Panc1 (cell line): ENCODE measurements around the gene CENPP. TPM values are rescaled to one million over a fixed set of nuclear protein-coding genes. Genes with fewer than 3 reads are reported as not detected.

Experiments
- ATAC-seq: fragments of 200-7000 bp; cut with Tn5 transposase; 2 replicates; pipeline ENCODE4 v1.9.1; 2020; ENCODE audit warnings: mild to moderate bottlenecking, moderate library complexity
- BruUV-seq: library from RNA; stranded (reverse); fragments of 400-500 nt; replicated peaks from 2 replicates; lab custom pipeline; 2021; lab: Mats Ljungman, UMichigan
- CTCF ChIA-PET: fragments of 300-600 bp; sonication (Branson Sonifier 250); formaldehyde crosslinking; loops from one replicate; lab custom pipeline; 2022; ENCODE audit warnings: antibody characterized with exemption; lab: Charles Lee
- POLR2A ChIA-PET: fragments of 300-600 bp; sonication (Branson Sonifier 250); formaldehyde crosslinking; loops from one replicate; lab custom pipeline; 2022; ENCODE audit warnings: antibody characterized with exemption; lab: Charles Lee
- DNase-seq: peaks from one replicate; pipeline ENCODE4 v3.0.0-alpha.2; 2010; ENCODE audit warnings: low read depth, low spot score
- H3K27ac ChIP-seq: 2 replicates; pipeline ENCODE4 v1.5.1; 2011; ENCODE audit warnings: mild to moderate bottlenecking, low read length, inconsistent platforms
- H3K27me3 ChIP-seq: fragments of 200-500 bp; sonication (Bioruptor generic); 2 replicates; pipeline ENCODE4 v1.6.0; 2014; ENCODE audit warnings: low read length, inconsistent platforms; ENCODE audit not compliant: control insufficient read depth, insufficient read depth
- H3K36me3 ChIP-seq: fragments of 200-500 bp; sonication (Bioruptor generic); 2 replicates; pipeline ENCODE4 v1.5.1; 2014; ENCODE audit warnings: inconsistent platforms, mild to moderate bottlenecking, low read length, moderate library complexity; ENCODE audit not compliant: control insufficient read depth, insufficient read depth
- H3K4me1 ChIP-seq: 2 replicates; pipeline ENCODE4 v1.5.1; 2011; ENCODE audit warnings: inconsistent platforms, mild to moderate bottlenecking, low read length, moderate library complexity; ENCODE audit not compliant: control insufficient read depth, insufficient read depth
- H3K4me3 ChIP-seq, 2 experiments: 2 replicates each; pipeline ENCODE4 v1.5.1; 2011 to 2012; ENCODE audit warnings: low read depth in 2 of 2, low read length in 2 of 2, mild to moderate bottlenecking in 2 of 2, inconsistent platforms in 1 of 2, moderate library complexity in 1 of 2
- H3K9me3 ChIP-seq: fragments of 200-500 bp; sonication (Bioruptor generic); 2 replicates; pipeline ENCODE4 v1.5.1; 2014; ENCODE audit warnings: low read depth, mild to moderate bottlenecking, inconsistent platforms, low read length, moderate library complexity; ENCODE audit not compliant: control insufficient read depth, insufficient read depth
- POLR2AphosphoS5 ChIP-seq: IDR thresholded peaks from 2 replicates; pipeline ENCODE4 v1.6.1; 2012; ENCODE audit warnings: mild to moderate bottlenecking, low read depth, low read length, moderate library complexity
- SIN3A ChIP-seq: IDR thresholded peaks from 2 replicates; pipeline ENCODE4 v1.6.1; 2012; ENCODE audit warnings: low read depth, mild to moderate bottlenecking, low read length, moderate library complexity, borderline replicate concordance; ENCODE audit not compliant: insufficient read depth
- TCF7L2 ChIP-seq: IDR thresholded peaks from 2 replicates; pipeline ENCODE4 v1.6.1; 2011; ENCODE audit warnings: mild to moderate bottlenecking, low read depth, low read length, inconsistent platforms
- in situ Hi-C: cut with HindIII; loops from 2 replicates; pipeline ENCODE4 v1.10.0; 2016; ENCODE audit warnings: low sequenced_read_pairs, low pct_unique_long_range_greater_than_20kb
- intact Hi-C: fragments of 100-400 bp; cut with micrococcal nuclease; formaldehyde crosslinking; loops from one replicate; pipeline ENCODE4 v1.10.0; 2022; ENCODE audit not compliant: unreplicated experiment
- total RNA-seq: library from RNA; stranded (reverse); gene quantifications from one replicate; pipeline ENCODE4 v1.2.1, GENCODE V29; 2021; ENCODE audit not compliant: unreplicated experiment
- TF ChIP-seq, protein P1 (sequence below): fragments of 450-650 bp; IDR thresholded peaks from 2 replicates; pipeline ENCODE4 v1.5.1; 2017; ENCODE audit warnings: mild to moderate bottlenecking
- TF ChIP-seq, protein P2 (sequence below), 2 experiments: IDR thresholded peaks; 2 replicates each; pipeline ENCODE4 v1.6.1; 2011 to 2012; ENCODE audit warnings: low read depth in 2 of 2, control low read depth in 1 of 2, low read length in 1 of 2, mild to moderate bottlenecking in 1 of 2, moderate library complexity in 1 of 2; ENCODE audit not compliant: insufficient read depth in 1 of 2

CENPP gene
- total RNA-seq, 1 experiment from 2014 or later = 6.7 TPM

DNA sequence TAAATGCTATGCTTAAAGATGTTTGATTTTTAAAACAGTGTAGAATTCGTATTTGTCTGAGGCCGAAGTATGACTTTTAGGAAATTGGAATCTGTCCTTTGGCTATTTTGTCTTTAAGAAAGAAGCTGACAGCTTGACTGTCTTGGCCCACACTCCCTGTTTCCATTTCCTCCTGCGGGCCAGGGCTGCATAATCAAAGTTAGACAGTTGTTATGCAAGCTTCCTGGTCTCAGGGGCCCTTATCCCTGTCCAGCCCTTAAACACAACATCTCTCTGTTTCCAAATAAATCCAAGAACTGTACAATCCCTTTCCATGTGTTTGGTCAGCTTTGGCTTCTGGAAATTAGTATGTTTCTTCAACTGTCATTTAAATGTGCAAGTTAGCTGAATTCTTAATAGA is 264.6 kb downstream of the CENPP start:
- no peaks in the 10 kb centered on the region for H3K27me3 ChIP-seq
- H3K4me3 ChIP-seq = no peak overlapping the region
- ATAC-seq = no peak
- DNase-seq = no peak
- TF ChIP-seq, protein P1, sequence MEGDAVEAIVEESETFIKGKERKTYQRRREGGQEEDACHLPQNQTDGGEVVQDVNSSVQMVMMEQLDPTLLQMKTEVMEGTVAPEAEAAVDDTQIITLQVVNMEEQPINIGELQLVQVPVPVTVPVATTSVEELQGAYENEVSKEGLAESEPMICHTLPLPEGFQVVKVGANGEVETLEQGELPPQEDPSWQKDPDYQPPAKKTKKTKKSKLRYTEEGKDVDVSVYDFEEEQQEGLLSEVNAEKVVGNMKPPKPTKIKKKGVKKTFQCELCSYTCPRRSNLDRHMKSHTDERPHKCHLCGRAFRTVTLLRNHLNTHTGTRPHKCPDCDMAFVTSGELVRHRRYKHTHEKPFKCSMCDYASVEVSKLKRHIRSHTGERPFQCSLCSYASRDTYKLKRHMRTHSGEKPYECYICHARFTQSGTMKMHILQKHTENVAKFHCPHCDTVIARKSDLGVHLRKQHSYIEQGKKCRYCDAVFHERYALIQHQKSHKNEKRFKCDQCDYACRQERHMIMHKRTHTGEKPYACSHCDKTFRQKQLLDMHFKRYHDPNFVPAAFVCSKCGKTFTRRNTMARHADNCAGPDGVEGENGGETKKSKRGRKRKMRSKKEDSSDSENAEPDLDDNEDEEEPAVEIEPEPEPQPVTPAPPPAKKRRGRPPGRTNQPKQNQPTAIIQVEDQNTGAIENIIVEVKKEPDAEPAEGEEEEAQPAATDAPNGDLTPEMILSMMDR = no peak
- TF ChIP-seq TCF7L2 (no peak), SIN3A (no peak), POLR2AphosphoS5 (no peak)
- TF ChIP-seq, protein P2, sequence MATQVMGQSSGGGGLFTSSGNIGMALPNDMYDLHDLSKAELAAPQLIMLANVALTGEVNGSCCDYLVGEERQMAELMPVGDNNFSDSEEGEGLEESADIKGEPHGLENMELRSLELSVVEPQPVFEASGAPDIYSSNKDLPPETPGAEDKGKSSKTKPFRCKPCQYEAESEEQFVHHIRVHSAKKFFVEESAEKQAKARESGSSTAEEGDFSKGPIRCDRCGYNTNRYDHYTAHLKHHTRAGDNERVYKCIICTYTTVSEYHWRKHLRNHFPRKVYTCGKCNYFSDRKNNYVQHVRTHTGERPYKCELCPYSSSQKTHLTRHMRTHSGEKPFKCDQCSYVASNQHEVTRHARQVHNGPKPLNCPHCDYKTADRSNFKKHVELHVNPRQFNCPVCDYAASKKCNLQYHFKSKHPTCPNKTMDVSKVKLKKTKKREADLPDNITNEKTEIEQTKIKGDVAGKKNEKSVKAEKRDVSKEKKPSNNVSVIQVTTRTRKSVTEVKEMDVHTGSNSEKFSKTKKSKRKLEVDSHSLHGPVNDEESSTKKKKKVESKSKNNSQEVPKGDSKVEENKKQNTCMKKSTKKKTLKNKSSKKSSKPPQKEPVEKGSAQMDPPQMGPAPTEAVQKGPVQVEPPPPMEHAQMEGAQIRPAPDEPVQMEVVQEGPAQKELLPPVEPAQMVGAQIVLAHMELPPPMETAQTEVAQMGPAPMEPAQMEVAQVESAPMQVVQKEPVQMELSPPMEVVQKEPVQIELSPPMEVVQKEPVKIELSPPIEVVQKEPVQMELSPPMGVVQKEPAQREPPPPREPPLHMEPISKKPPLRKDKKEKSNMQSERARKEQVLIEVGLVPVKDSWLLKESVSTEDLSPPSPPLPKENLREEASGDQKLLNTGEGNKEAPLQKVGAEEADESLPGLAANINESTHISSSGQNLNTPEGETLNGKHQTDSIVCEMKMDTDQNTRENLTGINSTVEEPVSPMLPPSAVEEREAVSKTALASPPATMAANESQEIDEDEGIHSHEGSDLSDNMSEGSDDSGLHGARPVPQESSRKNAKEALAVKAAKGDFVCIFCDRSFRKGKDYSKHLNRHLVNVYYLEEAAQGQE (IDR thresholded peaks at IDR 0.05; ENCODE audit: insufficient read depth in 1 of 2, low read depth in 2 of 2, low read length in 1 of 2) = no peak
- H3K9me3 ChIP-seq = no peaks in the 10 kb centered on the region
- no peaks in the 10 kb centered on the region for H3K4me1 ChIP-seq
- ChIA-PET POLR2A (no interaction called here), CTCF (no interaction called here)
- no peak overlapping the region for H3K27ac ChIP-seq
- BruUV-seq = no TSS peak
- no peaks in the 10 kb centered on the region for H3K36me3 ChIP-seq
- in situ Hi-C loops (no loop called here), intact Hi-C loops (no loop called here)

DNA sequence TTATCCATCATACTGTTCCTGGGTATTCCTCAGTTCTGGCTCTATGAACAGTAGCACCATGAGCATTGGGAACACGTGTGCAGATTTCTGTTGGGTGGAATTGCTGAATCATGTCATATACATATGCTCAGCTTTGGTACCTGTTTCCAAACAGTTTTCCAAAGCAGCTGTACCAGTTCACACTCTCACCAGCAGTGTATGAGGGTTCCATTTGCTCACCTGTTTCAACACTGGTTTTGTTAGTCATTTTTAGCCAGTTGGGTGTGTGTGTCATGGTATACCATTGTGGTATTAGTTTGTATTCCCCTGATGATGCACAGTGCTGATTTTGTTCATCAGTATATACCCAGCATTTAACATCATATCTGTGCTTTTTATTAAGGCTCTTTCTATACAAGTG is 266.8 kb downstream of the CENPP start:
- in situ Hi-C loops (no loop called here), intact Hi-C loops (no loop called here)
- Histone ChIP-seq H3K36me3 (no peaks in the 10 kb centered on the region), H3K4me1 (peaks cover 10% of the 10 kb centered on the region), H3K4me3 (no peak overlapping the region), H3K9me3 (no peaks in the 10 kb centered on the region), H3K27me3 (no peaks in the 10 kb centered on the region), H3K27ac (no peak overlapping the region)
- DNase-seq = no peak
- ChIA-PET POLR2A (no interaction called here), CTCF (no interaction called here)
- no peak for TF ChIP-seq POLR2AphosphoS5
- TF ChIP-seq, protein P1 = no peak
- ATAC-seq = no peak
- no TSS peak for BruUV-seq
